ENCODE measurements around the gene MRC2.

The MRC2 gene

DNA sequence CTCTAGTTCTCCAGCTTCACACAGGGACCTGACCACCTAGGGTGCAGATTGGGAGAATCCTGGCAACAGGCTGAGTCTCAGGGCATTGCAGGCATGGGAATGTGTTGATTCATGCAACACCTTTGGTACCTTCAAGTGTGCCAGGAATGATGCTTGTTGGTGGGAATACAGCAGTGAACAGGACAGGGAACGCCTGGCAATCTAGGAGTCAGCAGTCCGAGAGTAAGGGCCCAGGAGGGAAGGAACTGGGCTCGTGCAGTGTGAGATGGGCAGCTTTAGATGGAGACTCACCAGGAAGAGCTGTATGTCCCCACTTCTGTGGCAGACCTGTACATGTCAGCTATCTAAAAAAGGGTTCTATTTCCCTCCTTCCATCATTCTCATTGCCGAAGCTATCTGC is 12.0 kb upstream of the MRC2 start:
- no peak for DNase-seq

DNA sequence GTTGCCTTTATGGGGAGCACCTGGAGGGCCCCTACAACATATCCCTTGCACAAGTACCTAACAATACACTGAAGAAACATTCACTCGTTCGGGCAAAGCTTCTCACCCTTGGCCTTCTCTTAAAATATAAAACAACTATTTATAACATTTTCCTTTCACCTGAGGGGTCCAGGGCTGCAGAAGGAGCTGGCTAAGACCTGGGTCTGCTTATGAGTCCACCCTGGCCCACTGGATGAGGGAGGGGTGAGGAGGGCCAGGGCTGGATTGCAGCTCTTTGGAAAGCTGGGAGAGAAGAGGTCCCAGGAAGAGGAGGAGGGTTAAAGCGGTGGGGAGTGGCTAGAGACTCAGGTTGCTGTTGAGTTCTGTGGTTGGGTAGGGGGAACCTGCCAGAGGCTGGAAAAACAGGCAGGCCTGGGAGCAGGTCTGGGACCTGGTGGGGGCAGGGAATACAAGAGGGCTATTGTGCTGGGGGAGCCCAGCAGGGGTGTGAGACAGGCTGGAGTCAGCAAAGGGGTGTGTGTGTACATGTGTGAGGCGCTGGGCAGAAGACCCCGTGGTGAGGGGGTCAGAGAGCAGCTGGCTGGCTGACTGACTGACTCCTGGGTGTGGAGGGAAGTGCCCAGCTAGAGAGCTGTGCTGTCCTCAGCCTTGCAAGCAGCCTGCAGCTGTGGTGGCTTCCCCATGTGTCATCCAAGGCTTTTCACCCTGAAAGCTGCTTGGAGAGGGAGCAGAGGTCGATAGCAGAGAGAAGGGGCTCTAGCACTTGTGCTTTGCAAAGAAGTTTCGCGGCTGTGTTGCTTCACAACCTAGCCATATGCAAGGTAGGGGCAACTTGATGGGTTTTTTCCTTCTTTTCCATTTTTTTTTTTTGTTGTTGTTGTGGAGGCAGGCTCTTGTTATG is 10.2 kb upstream of the MRC2 start:
- no peak for DNase-seq

DNA sequence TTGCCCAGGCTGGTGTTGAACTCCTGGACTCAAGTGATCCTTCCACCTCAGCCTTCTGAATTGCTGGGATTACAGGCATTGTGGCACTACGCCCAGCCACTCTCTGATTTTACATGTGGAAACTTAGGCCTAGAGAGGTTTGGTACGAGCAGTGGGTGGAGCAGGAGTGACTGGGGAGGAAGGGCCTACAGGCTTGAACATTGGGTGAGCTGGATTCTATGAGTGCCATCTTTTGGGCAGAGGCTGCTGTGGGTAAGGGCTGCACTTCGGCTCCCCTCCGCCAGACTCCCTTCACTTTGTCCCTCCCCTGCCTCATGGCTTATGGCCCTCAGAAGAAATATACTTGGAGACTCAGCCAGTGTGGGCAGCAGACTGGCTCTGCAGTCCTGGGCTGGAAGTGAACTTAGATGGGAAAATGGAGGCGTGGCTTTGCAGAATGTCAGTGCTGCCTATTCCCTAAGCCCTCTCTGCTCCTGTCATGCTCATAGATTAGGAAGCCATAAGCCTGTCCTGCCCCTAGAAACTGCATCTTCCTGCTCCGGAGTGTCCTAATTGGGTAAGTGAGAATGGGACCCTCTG is 9.5 kb upstream of the MRC2 start:
- DNase-seq = no peak

DNA sequence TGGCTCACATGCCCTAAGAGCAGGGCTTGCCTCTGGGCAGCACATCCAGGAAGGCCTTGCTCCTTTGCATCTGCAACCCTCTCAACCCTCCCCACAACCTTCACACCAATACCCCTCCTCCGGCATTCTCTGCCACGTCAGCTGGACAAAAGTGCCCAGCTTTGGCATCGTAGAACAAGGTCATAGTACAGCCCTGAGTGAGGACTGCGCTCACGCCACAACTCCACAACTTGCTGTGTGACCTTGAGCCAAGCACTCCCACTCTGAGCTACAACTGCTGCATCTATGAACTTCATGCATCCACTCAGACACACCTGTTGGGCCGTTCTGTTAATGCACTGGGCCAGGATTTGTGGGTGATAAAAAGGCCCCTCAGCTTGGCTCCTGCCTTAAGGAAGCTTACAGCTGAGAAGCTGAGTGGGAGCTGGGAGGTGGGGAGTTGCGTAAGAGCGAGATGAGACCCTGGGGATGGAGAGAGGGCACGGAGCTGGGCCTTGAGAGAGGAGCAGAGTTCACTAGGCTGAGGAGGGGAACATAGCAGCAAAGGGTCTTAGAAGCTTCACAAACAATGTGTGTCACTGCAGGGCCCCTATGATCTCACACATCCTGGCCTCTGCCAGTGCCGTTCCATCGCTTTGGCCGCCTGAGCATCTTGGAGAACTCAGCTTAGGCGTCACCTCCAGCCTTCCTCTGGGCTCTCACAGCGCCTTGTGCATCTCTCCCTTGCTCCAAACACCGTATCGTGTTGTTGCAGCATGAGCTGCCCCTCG is 8.6 kb upstream of the MRC2 start:
- no peak for DNase-seq

DNA sequence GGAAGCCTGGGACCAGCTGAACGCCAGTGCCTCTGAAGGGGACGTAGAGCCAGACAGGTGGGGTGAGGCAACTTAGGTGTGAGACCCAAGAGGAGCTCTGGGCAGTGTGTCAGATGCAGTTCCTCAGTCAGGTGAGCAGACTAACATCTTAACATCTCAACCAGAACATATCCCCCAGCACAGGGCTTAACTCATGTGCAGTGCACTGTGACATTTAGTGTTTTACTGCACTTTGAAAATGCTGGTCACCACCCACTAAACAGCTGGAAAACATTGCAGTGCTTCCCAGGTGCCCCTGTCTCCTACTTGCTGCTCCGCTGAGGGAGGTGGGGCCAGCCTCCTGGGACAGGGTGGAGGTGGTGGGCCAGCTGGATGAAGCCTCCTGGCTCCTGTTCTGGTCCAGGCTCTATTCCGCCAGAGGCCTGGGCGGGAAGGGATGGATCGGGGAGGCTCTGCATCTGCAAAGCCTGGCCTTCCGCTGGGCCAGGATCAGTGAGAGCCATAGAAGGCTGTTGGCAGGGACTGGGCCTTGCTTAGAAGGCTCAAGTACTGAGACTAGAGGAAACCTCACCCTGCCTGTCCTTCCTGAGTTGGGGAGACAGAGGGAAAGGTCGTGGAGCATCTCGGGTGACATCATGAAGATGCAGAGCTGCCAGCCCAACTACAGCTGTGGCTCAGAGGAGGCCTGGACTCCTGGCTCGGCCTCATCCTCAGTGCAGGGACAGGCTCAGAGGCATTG is 7.9 kb upstream of the MRC2 start:
- no peak for DNase-seq

DNA sequence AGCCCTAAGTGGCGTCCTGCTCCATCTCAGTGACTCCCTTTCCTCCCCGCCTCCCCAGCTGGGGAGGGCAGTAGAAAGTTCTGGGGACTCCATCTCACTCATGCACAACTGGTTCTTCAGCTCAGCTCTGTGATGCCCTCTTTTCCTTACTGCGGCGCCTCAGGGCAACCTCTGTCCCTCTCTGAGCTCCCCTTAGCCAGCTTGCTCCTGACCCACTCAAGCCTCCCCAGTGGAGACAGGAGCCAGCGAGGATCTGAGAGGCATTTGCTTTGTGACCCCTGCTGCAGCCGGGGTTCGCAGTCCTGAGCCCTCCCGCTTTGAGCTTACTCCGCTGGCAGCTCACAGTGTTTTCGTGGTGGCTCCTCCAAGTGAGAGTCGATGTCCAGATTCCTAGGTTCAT is 6.2 kb upstream of the MRC2 start:
- no peak for DNase-seq

DNA sequence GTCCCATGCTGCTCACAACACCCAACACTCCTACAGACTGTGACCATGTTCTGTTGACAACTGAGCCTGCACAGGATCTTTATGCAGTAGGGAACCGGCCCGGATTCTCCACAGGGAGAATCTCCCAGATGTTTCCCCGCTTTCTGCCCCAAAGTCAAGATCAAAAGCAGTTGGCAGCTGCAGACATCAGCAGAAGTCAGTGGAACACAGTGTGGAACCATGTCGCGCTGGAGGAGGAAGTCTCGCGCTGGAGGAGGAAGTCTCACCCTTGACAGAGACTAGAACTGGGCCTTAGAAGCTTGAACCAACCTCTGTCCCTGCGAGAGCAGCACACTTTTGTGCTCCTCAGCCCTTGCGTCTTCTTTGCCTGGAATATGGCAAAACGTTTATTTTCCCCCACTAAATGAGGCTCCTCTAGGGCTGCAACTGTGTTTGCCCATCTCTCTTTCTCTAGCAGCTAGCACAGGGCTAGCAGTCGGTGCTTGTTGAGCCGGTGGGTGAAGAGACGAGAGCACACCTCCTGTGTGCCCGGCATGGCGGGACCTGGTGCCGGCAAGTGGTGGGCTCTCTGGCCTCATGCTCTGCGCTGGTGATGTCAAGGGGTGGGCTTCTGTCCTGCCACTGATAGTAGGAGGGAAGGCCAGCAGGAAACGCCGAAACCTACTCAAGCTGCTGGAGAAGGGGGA is 2.1 kb upstream of the MRC2 start:
- DNase-seq = no peak

DNA sequence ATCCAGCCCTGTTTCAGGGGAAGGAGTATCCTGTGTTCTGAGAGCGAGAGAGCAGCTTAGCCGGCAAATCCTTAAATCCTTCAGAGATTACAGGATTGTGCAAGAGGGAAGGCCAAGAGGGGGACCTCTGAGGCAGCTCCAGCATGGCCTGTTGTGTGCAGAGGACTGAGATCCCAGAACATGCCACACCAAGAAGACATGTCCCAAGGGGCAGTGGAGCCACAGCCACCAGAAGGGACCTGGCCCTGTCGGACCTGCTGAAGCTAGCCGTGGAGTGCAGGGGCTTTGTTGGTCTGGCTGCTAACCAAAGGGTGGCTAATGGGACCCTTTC is 1.6 kb upstream of the MRC2 start:
- no peak for DNase-seq

DNA sequence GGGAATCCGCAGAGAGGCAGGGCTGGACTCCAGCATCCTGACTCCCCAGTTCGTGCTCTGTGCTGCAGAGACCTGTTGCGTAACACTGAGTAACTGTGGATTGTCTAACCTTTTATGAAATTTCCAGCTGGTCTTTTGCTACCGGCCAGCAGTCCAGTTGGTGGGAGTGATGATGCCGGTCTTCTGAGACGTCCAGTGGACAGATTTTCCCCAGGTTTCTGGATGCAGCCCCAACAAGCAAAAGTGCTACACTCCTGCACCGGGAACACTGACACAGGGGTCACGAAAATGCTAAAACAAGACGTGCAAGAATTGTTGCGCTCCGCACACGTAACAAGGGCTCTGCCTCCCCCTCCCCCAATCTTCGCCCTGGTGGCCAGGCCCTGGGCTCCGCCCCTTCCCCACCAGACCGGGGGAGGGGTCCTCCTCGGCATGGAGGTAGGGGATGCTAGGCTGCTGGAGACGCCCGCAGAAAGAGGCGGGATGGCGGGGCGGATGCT is 701 bp upstream of the MRC2 start:
- DNase-seq = no peak

DNA sequence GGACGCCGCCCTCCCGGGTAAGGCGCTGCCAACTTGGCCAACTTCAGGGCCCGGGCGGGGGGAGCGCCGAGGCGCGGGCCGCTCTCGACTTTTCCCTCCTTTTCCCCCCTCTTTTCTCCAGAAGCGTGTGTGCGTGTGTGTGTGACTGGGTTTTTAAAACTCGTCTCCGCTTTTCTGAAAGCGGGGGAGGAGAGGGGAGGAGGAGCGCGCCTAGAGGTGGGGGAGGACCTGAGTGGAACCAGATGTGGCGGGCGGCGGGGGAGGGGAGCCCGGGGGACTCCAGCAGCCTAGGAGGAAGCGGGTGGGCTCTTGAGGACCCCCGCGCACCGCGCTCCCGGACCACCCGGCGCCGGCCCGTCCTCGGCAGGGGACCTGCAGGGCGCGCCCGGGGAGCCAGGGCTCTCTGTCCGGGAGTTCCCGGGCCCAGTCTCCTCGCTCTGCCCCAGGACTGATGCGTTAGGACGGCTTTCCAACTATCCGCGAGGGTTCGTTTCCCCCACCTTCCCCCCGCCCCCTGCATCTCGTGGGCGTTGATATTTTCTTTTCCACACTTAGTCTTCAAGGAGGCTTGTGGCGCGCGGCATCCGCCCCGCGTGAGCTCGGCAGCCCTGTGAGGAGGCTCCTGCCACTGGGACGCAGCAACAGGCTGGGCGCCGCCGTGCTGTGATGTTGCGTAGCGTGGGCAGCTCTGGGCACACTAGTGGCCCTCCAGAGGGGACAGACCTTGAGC is 599 bp downstream of the MRC2 start:
- DNase-seq = no peak

DNA sequence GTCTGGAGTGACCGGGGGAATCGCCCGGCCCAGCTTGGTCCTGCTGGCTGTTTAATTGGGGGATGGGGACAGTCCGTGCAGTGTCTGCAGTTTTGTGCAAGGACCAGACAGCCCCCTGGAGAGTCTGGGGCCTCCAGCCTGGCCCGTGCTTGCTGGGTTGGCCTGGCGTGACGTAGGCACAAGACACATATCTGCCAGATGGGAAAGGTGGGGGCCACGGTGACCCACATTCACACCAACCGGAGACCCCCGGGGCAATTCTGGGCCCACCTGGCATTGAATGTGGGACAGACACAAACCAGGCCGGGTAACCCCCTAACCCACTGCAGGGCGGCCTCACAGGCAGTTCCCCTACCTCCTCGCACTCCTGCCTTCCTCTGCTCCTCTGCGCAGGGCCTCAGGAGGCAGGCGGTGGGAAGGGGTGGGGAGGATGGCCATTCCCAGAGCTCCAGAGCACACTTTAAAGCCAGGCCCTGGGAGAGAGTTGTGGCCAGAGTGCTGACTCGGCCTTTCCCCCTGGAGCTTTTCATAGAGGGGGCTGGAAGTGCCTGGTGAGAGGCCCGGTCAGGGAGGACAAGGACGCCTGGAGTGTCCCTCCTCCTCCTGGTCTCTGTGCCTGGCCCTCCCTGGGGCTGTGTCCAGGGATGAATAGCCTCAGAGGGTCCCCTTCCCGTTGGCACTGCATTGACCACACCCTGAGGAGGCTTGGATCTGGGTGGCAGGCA is 1.5 kb downstream of the MRC2 start:
- DNase-seq = no peak

DNA sequence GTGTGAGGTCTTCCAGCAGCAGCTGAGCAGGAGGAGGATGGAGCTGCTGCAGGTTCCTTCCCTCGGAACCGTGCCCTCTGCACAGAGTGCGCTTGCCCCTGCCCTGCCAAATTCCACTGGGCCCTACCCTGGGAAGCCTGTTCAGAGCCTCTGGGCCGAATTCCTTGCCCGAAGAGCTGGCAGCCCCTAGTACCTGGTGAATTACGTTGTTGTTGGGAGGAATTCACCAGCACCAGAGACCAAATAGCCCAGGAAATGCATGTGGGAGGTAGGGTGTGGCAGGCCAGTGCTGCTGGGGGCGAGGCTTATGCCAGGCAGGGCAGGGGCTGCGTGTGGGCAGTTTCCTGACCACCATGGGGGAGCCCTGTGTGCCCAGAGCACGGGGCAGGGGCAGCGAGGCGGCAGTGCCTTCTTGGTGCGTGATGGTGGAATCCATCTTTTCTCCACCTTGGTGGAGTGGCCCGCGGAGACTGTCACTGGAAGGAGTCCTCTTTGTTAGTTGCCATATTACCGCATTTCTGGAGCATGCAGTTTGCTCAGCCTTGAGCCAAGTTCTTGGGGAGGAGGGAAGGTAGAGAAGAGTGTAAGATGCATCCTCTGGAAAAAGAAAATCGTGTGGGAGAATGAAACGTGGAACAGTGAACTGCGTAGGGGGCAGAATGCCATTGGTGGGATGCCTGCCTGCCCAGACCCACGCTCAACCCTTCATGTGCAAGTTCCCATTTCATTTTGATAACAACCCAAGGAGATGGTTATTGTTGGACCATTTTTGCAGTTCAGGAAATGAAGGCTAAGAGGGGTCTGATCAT is 2.3 kb downstream of the MRC2 start:
- no peak for DNase-seq

DNA sequence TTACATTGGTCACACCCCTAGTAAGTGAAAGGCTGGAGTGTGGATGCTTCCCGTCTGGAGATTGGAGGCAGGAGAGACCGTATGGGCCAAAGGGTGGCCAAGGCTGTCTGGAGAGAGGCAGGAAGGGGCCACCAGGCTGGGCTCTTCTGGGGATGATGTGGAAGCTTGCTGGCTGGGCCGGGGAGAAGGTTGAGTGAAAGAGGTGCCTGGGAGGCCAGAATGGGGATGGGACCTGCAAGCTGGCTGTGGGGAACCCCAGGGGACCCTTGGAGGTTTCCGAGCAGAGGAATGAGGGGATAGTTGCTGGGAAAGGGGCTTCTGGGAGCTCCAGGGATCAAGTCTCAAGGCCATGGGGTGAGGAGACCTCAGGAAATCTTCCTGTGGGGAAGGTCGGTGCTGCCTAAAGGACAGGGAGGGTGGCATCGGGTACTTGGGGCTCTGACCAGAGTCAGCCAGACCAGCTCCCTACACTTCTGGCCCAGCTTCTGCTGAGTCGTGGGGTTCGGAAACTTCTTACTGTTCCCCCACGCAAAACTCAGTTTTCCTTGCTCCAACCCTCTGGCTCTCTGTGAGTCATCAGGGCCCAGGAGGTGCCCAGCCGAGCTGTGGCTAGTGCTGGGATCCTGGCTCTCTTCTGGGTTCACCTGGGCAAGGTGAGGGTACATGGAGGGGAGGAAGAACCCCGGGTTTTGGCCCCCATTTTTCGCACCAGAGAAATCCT is 3.1 kb downstream of the MRC2 start:
- no peak for DNase-seq

DNA sequence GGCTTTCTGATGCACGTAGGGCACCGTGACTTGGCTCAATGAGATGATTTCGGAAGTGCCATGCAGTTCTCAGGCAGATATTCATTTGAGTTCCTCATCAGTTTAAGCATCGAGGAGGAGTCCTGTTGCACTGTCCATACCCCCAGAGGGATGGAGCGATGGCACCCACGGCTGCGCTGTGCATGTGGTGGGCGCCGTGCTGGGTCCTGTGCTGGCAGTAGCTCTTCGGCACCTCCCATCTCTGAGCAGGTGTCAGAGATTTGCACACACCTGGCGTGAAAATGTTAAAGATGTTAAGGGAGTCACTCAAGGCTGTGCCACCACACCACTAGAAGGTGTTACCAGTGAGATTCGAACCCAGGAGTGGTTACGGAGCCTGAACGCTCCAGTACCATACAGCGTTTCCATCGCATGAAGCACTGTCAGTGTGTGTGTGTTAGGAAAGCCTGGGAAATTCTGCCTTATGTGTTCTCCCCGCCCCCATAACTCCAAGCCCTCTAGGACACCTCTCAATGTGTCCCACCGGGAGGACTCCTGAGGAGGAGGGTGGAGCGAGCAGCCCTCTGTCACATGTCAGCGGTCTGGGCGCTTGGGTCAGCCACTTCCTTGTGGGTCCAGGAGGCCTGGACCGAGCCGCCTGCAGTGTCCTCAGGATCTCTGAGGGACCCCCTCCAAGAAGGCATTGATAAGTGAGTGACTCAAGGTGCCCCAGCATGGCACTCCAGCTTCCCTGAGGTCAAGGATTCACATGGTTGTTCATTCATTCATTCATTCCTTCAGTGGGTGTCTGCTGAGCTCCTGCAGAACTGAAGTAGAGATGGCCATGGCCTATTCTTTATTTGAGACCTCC is 3.8 kb downstream of the MRC2 start:
- no peak for DNase-seq

DNA sequence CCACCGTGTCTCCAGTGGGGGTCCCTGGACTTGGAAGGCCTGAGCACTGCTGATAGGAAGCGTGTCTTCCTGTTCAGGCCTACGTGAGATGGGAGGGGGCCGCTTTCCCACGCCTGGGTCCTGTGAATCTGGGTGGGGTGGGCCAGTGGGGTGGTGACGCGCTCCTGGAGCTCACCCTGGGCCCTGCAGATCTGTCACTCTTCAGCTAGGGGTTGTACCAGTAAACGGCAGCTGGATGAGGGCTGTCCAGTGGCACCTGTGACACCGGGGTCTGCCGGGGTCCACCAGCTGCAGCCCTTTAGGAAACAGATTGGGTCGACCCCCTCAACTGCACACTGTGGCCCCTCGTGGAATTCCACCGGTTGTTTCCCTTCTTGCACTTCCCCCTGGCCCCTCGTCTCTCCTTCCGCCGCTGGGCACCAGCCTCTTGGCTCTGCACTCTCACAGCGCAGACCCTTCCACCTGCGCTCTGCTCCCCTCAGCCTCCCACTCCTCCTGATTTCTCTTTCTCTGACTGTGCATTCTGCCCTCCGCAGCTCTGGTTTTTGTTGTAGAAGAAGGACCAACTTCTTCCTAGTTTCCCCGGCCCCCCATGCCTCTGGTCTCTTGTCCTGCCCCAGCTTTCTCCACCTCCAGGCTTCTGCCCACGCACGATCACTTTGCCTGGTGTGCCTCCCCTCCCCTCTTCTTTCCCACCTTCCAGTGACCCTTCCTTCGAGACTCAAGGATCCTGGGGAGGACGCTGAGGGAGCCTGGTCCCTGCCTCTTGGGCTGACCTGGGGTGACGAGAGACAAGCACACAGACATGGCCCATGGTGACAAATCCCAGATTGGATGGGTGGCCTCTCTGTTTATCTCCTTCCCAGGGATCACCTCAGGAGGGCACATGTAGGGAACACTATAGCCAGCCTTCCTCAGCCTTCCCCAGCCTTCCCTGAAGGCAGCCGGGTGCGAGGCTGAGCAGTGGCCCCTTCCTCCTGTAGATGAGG is 4.8 kb downstream of the MRC2 start:
- DNase-seq = no peak

DNA sequence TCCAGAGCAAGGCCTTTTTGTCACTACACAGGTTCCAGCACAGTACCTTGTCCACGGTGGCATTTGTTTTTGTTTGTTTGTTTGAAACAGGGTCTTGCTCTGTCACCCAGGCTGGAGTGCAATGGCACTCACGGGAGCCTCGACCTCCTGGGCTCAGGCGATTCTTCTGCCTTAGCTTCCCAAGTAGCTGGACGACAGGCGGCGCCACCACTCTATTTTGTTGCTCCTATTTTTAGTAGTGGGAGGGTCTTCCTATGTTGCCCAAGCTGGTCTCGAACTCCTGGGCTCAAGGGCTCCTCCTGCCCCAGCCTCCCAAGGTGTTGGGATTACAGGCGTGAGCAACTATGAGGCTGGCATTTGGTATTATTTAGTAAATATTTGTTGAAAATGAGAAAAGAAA is 10.3 kb downstream of the MRC2 start:
- no peak for DNase-seq

DNA sequence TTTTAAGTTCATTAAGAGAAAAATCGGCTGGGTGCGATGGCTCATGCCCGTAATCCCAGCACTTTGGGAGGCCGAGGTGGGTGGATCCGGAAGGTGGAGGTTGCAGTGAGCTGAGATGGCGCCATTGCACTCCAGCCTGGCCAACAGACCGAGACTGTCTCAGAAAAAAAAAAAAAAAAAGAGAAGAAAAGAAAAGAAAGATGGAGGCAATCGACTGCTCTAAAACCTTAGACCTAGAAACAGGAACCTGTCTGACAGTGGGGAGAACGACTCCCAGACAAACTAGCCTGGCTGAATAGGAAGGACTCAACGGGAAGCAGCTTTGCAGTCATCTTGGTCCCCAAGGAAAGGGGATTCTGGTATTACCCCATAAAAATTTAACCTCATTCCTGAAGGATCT is 13.7 kb downstream of the MRC2 start:
- no peak for DNase-seq
